Measurements from ENCODE around the gene PRRC2C. TPM values are rescaled to one million over a fixed set of nuclear protein-coding genes. Genes with fewer than 3 reads are reported as not detected.
A peak's percentile ranks its signal among the peaks of the same experiment; 100 is the strongest.
"Not testable (repeated sequence)": the region's sequence is repeated elsewhere in the genome, so short reads cannot be mapped to it uniquely, and the experiment has no call there.

The PRRC2C gene
- polyA plus RNA-seq (2014; cell fraction: cytosol; rRNA removed): 51.9 and 54.0 TPM in 2 replicates
- 32.4 and 59.3 TPM in 2 replicates for polyA plus RNA-seq (2014; cell fraction: nucleus; rRNA removed)

GRCh38 chr1:171485375-171486047, at the start of gene PRRC2C:
TSS of gene PRRC2C (plus strand) at chr1:171485530. CDS start at chr1:171512089, 26,559 bp downstream.
- DNase-seq (ENCODE audit: low spot score): peak; percentile 97

GRCh38 chr1:171438441-171438840, 46.9 kb upstream of the PRRC2C start:
- DNase-seq (ENCODE audit: low spot score): no peak

- not testable (repeated sequence) for DNase-seq (ENCODE audit: low spot score)
Measured at GRCh38 chr1:171440201-171440600, 45.1 kb upstream of the PRRC2C start.

- not testable (repeated sequence) for DNase-seq (ENCODE audit: low spot score)
Measured at GRCh38 chr1:171441278-171441895, 43.9 kb upstream of the PRRC2C start.

- no peak for DNase-seq (ENCODE audit: low spot score)
Measured at GRCh38 chr1:171446386-171446785, 38.9 kb upstream of the PRRC2C start.

- DNase-seq (ENCODE audit: low spot score): no peak
Measured at GRCh38 chr1:171455967-171456366, 29.4 kb upstream of the PRRC2C start.

GRCh38 chr1:171457412-171457811, 27.9 kb upstream of the PRRC2C start:
- no peak for DNase-seq (ENCODE audit: low spot score)

GRCh38 chr1:171460018-171460620, 25.2 kb upstream of the PRRC2C start:
- no peak for DNase-seq (ENCODE audit: low spot score)

- DNase-seq (ENCODE audit: low spot score): no peak
Measured at GRCh38 chr1:171467626-171468025, 17.7 kb upstream of the PRRC2C start.

- no peak for DNase-seq (ENCODE audit: low spot score)
Measured at GRCh38 chr1:171468120-171468750, 17.1 kb upstream of the PRRC2C start.

GRCh38 chr1:171470726-171471125, 14.6 kb upstream of the PRRC2C start:
- DNase-seq (ENCODE audit: low spot score): no peak

GRCh38 chr1:171472183-171472647, 13.1 kb upstream of the PRRC2C start:
- no peak for DNase-seq (ENCODE audit: low spot score)

GRCh38 chr1:171476829-171477228, 8.5 kb upstream of the PRRC2C start:
- no peak for DNase-seq (ENCODE audit: low spot score)

- no peak for DNase-seq (ENCODE audit: low spot score)
Measured at GRCh38 chr1:171477804-171478203, 7.5 kb upstream of the PRRC2C start.

GRCh38 chr1:171480035-171480434, 5.3 kb upstream of the PRRC2C start:
- no peak for DNase-seq (ENCODE audit: low spot score)

GRCh38 chr1:171484760-171485374, 463 bp upstream of the PRRC2C start:
- no peak for DNase-seq (ENCODE audit: low spot score)

- DNase-seq (ENCODE audit: low spot score): peak; percentile 61
Measured at GRCh38 chr1:171486048-171486519, 754 bp downstream of the PRRC2C start.

GRCh38 chr1:171487038-171487437, 1.7 kb downstream of the PRRC2C start:
- DNase-seq (ENCODE audit: low spot score): no peak

- no peak for DNase-seq (ENCODE audit: low spot score)
Measured at GRCh38 chr1:171488190-171488929, 3.0 kb downstream of the PRRC2C start.

GRCh38 chr1:171494076-171494475, 8.7 kb downstream of the PRRC2C start:
- no peak for DNase-seq (ENCODE audit: low spot score)

GRCh38 chr1:171495444-171495843, 10.1 kb downstream of the PRRC2C start:
- DNase-seq (ENCODE audit: low spot score): no peak
